GM21737 (cell line): ENCODE results near the gene ZSCAN12.
"Not testable (repeated sequence)": the region's sequence is repeated elsewhere in the genome, so short reads cannot be mapped to it uniquely, and the experiment has no call there.

Experiments
- ATAC-seq: cut with Tn5 transposase; IDR thresholded peaks from one replicate; pipeline ENCODE4 v1.9.1; 2021; ENCODE audit warnings: mild to moderate bottlenecking, moderate library complexity; ENCODE audit not compliant: unreplicated experiment

ZSCAN12 gene

DNA sequence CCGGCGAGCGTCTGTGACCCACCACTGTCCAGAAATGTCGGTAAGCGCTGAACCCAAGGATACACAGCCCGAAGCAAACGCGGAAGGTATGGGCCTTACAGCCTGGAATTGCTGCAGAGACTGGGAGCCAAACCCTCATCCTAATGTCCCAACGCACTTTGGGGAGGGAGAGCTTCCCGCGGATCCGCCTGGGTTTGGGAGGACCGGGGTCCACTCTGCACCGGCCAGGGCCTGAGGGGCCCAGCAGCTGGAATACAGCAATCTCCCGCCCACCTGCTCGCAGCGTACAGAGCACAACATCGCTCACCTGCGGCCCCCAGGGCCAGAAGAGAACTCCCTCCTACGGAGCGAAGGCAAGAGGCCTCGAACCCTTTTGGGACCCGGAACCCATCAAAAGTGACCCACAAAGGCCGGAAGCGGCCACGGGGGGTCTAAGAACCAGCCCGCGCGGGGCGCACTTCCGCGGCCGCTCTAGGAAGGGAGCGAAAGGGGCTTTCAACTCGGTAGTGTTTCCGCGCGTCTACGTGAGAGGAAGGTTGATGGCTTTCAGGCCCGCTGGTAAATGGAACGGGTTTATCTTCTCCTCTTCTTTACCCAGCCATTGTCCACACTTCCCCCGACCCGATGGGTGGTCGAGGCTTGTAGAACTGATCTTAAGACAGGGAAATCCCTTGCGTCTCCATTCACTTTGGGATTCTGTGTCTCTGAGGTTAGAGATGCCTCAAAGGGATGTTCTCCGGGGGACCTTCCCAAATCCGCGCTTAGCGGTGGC, at the start of gene ZSCAN12:
ZSCAN12 (minus strand) TSS at position 398 of the 772 bp plus-strand sequence. CDS start 1,342 bp downstream, outside the sequence.
- peak; percentile 92 for ATAC-seq

DNA sequence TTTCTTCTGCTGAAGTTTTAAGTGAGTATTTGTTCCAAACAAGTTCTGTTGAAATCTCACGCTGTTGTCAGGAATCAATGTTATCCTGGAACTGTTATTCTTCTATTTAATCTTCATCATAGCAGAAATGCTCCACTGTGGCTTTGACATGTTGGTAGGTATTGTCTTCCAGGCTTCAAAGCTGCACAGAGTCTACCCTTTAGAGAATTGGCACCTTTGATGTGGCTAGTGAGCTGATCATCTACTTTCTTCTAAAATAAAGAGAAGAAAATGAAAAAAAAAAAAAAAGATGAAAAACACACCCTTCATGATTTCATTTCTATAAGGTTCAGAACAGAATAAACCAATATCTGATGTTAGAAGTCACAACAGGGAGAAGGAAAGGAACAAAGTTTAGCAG, 49.5 kb upstream of the ZSCAN12 start:
- no peak for ATAC-seq

DNA sequence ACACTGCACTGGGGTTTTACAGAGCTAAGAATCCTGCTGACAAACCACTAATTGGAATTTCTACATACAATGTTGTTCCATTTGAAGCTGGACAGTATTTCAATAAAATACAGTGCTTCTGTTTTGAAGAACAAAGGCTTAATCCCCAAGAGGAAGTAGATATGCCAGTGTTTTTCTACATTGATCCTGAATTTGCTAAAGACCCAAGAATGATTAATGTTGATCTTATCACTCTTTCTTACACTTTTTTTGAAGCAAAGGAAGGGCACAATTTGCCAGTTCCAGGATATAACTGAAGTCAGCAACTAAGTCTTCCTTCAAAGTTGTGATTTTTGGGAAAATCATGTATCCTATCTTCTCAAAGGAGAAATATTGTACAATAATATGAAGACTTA, 48.0 kb upstream of the ZSCAN12 start:
- ATAC-seq: not testable (repeated sequence)

DNA sequence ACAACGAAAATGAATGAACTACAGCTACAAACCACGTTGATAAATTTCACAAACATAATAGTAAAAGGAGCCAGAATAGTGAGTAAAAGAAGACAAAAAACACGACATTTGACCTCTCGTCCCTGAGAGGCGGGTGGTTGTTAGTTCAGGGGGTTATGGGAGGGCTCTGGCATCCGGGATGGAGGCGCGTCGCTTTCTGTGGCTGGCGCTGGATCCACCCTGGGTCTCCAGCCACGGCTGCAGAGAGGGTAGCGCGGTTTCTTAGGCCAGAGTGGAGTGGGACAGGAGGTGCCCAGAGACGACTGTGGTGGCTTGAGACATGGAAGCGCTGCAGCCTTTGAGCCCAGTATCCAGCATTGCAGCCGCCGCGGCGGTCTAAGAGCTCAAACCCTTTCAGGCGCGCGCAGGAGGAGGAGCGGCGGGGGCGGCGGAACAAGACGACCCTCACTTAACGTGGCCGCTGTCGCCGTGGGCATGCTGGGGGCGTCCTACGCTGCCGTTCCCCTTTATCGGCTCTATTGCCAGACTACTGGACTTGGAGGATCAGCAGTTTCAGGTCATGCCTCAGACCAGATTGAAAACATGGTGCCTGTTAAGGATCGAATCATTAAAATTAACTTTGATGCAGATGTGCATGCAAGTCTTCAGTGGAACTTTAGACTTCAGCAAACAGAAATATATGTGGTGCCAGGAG, 47.4 kb upstream of the ZSCAN12 start:
- ATAC-seq: no peak

DNA sequence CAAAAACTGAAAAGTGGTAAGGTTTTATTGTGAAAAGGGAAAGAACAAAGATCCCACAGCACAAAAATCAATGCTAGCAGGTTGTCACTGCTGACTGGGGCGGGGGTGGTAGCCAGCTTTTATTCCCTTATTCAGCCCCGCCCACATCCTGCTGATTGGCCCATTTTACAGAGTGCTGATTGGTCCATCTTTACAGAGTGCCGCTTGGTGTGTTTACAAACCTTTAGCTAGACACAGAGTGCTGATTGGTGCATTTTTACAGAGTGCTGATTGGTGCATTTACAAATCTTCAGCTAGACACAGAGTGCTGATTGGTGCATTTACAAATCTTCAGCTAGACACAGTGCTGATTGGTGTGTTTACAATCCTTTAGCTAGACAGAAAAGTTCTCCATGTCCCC, 45.2 kb upstream of the ZSCAN12 start:
- ATAC-seq: not testable (repeated sequence)

DNA sequence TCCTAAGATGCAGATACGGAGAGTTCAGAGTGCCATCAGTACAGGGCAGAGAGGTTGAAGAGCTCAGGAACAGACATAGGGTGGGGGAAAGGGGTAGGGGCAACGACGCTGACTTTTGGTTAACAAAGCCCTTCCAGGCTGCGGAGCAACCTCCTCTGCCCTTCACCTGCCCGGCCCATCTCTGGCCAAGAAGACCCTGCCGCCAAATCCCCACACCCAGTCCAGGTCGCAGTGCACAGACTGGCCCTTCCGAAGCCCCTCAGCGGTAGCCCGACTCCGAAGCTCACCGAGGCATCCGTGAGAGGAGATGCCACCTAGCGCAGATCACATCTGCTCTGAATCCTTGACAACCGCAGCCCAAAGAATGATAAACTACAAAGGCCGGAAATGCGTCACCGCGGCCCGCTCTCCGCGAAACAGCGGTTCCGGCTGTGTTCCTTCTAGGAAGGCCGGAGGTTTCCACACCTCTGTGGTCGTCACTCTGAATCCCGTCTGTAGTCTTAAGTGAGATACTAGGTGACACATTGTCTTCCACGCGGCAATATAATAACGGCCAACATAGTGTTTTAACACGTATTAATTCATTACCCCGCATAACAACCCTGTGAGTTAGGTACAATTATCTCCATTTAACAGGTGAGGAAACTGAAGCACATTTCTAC, 43.7 kb upstream of the ZSCAN12 start, which contains the start of gene ZSCAN23:
ZSCAN23 (minus strand) TSS at position 380 of the 662 bp plus-strand sequence. CDS start 7,225 bp downstream, outside the sequence.
- ATAC-seq: peak; percentile 90

DNA sequence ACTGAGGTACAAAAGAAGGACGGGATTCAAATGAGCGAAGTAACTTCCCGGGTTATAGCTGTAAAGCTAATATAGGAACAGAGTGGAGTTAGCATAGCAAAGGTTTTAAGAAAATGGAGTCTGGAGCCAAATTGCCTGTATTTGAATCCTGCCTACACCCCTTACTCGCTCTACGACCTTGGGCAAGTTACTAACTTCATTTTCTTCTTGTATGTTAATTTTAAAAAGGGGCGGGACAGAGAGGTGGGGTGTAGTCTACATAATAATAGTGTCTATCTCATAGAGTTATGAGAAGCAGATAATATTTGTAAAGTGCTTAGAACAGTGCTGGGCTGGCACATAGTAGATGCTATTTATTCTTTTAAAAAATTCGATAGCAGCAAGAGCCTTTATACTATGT, 43.0 kb upstream of the ZSCAN12 start:
- no peak for ATAC-seq

DNA sequence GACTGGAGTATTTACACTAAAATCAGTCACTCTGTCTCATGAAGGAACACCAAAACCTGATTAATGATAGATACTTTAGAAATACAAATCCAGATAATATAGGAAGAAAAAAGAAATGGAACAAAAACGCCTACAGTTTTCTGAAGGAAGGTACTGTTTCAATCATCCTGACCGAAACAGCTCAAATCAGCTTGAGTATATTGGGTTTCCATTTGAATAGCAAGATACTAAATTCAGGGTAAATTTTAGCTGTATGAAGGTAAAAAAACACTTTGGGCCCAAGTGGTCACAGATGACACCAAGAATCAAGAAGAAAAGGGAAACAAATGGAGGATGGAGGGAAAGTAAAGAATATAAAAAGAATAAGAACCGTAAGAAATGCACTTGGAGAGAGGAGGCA, 36.9 kb upstream of the ZSCAN12 start:
- no peak for ATAC-seq

DNA sequence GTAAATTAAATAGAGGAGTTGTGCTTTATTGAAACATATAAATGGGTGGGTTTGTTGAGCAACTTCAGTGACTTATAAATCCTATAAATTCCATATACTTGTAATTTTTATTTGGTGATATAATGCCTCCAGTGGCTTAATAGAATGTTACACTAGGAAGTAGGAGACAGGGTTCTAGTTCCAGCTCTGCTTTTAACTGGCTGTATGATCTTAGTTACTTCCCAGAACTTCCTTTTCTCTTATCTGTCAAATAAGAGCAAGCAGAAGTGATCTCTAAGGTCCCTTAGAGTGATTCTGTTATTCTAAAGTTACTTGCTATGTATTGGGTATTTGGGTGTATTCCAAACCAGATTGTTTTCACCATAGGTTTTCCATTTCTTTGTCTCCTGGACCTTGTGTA, 33.6 kb upstream of the ZSCAN12 start:
- no peak for ATAC-seq

DNA sequence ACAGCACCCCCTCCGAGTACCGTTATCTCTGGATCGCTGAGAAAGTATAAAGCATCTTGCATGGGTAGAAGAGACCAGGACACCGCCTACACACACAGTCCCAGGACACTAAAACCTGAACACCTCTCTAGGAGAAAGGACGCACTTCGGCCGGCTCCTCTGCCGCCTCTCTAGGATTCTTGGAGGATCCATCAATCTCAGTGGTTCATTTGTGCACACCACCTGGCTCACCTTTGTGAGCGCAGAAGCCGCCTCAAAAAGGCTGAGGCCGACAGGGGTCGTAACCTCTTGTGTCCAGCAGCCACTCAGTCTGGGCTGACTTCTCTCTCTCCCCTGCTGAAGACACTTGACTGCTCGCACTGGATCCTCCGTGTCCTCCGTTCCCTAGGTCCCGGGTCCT, 30.2 kb upstream of the ZSCAN12 start:
- no peak for ATAC-seq

DNA sequence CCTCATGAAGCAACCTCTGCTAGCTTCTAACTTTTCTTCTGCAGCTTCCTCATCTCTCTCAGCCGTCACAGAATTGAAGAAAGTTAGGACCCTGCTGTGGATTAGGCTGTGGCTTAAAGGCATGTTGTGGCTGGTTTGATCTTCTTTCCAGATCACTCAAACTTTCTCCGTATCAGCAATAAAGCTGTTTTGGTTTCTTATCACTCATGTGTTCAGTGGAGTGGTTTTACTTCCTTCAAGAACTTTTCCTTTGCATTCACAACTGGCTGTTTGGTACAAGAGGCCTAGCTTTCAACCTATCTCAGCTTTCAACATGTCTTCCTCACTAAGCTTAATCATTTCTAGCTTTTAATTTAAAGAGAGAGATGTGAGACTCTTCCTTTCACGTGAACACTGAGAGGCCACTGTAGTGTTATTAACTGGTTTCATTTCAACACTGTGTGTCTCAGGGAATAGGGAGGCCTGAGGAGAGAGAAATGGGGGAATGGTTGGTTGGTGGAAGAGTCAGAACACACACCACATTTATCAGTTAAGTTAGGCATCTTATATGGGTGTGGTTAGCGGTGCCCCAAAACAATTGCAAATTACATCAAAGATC, 26.5 kb upstream of the ZSCAN12 start:
- ATAC-seq: no peak

DNA sequence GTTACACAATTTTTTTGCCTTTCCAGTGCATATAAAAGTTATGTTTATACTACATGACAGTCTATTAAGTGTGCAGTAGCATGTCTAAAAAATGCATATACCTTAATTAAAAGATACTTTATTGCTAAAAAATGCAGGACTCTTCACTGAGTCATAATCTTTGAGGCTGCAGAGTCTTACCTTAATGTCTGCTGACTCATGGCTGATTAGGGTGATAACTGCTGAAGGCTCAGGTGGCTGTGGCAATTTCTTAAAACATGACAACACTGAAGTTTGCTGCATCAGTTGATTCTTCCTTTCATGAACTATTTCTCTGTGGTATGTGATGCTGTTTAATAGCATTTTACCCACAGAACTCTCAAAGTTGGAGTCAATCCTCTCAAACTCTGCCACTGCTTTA, 24.6 kb upstream of the ZSCAN12 start:
- no peak for ATAC-seq

DNA sequence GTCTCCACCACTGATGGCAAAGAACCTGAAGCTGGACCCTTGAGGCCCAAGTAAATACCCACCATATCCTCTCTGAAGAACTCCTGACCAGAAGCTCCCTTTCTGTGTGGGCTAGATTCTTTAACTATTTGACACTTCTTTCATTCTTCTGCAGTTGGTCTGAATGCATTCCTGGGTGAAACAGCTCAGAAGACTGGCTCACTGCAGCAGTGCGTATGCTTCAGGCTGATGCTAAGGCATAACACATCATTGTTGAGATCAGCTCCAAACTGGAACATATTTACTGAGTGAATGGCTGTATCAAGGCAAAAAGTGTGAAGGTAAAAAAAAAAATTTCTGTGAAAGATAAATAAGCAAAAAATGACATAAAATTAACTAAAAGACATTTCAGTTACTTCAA, 24.0 kb upstream of the ZSCAN12 start:
- ATAC-seq: no peak

DNA sequence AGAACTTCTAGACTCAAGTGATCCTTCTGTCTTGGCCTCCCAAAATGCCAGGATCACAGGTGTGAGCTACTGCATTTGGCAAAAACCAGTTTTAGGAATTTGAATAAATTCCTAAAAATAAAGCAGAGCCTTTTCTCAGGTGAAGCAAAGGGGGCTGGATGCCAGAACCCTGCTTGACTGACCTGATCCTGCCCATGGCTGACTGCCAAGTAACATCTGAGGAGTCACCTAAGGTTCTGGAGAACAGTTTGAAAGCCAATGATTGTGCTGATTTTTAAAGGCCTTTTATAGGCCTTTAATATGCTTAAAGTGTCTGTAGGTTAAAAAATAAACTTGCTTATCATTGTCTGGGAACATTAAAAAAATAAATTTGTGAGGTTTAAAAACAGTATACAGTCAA, 14.1 kb upstream of the ZSCAN12 start:
- ATAC-seq: no peak

DNA sequence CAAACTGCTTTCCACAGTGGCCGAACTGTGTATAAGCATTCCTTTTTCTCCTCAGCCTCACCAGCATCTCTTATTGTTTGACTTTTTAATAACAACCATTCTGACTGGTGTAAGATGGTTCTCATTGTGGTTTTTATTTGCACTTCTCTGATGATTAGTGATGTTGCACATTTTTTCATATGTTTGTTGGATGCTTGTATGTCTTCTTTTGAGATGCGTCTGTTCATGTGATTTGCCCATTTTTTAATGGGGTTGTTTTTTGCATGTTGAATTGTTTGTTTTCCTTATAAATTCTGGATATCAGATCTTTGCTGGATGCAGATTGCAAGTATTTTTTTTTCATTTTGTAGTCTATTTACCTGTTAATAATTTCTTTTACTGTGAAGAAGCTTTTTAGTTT, 11.2 kb upstream of the ZSCAN12 start:
- no peak for ATAC-seq

DNA sequence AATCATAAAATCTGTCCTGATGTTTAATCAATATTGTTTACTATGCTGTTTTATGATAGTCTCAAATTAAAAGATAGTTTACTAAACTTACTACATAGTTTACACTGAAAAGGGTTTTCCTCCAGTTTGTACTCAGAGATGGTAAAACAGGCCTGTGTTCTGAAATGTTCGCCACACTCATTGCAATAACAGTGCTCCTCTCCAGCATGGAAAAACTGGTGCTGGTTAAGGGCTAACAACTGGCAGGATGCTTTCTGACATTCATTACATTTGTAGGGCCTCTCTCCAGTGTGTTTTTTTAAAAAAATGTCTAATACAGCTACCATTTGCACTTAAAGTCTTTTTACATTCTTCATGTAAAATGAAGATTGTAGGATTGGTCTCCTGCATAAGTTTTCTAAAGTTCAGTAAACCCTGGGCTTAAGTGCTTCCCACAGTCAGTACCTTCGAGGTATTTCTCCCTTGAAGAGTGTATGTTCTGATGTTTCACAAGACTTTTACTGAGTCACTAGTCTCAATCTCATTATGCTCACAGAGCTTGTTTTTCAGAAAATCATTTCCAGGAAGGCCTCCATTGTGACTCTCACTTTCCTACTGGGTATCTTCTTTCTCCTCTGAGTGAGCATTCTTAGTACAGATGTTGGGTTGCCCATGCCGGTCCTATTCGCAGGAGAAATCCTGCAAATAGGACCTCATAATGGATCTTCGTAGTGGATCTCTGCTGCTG, 8.7 kb upstream of the ZSCAN12 start:
- ATAC-seq: no peak

DNA sequence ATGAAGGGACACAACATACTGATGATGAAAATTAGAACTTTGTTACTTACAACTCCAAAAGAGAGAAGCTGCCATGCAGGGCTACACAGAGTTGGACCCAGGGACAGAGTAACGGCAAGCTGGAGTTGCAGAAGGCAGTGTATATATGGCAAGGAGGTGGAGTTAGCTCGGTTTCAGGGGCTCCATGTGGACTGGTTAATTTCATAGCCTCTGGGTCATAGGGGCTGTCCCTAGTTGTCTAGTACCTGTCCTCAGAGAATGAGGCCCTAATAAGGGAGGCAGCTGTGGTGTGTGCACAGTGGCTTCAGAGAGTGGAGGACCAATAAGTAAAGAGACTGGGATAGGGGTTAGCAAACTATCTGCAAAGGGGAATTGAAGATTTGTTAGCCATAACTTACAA, 7.9 kb upstream of the ZSCAN12 start:
- no peak for ATAC-seq

DNA sequence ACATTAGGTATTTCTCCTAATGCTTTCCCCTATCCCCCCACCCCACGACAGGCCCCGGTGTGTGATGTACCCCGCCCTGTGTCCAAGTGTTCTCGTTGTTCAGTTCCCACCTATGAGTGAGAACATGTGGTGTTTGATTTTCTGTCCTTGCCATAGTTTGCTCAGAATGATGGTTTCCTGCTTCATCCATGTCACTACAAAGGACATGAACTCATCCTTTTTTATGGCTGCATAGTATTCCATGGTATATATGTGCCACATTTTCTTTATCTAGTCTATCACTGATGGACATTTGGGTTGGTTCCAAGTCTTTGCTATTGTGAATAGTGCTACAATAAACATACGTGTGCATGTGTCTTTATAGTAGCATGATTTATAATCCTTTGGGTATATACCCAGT, 4.4 kb upstream of the ZSCAN12 start:
- not testable (repeated sequence) for ATAC-seq

DNA sequence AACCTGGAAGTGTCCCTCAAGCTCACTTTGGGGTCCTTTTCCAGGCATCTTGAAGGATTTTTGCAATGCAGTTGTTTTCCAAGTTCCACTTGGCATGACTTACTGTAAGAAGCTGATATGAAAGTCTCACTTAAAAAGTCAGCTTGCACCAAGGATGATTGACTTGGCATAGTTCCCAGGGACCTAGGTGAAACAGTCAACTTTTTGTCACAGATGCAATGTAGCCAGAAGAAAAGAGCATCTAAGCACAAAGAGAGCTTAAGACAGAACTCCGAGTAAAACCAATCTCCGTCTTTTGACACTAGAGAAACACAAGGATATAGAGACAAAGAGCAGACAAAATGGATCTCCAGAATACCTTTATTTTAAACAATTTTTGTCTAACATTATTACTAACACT, 2.6 kb upstream of the ZSCAN12 start:
- ATAC-seq: no peak

DNA sequence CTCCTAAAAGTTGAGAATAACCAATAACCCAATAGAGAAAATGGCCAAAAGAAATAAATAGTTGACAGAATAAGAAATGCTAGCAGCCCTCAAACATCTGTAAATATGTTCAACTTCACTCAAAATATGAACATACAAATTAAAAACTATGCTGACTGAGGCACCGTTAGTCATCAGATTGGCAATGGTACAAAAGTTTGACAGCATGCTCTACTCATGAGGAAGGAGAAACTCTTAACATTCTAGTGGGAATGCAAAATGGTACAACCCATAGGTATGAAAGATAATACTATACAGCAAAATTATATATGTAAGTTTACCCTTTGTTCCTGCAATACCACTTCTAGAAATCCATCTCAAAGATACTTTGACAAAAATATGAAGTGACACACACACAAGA, 1.6 kb upstream of the ZSCAN12 start:
- no peak for ATAC-seq

DNA sequence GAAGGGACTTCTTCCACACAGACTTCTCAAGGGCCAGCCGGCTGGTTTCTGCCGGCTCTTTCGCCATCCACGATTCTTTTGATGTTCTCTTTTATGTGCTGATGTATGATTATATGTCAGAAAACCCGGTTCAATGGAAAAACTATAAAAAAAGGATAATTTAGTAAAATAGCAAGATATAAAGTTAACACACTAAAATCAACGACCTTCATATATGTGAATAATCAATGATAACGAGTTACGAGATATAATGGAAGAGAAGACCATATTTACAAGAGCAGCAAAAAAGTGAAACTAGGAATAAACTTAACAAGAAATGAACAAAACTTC, 540 bp upstream of the ZSCAN12 start:
- no peak for ATAC-seq
